GM23338 (cell line): ENCODE measurements around the gene C1QTNF2. TPM values are rescaled to one million over a fixed set of nuclear protein-coding genes. Genes with fewer than 3 reads are reported as not detected.

Experiments
- ATAC-seq: fragments of 200-7000 bp; cut with Tn5 transposase; 3 replicates; pipeline ENCODE4 v1.9.1; 2020
- DNase-seq: peaks from one replicate; pipeline ENCODE4 v3.0.0-alpha.2; 2015; ENCODE audit warnings: low spot score
- H2AFZ ChIP-seq: fragments of 200-600 bp; sonication (generic); 2 replicates; pipeline ENCODE4 v1.8.0; 2016; ENCODE audit warnings: antibody characterized with exemption, mild to moderate bottlenecking, moderate library complexity
- H3F3A ChIP-seq: fragments of 200-600 bp; sonication (generic); replicated peaks from 2 replicates; pipeline ENCODE4 v1.8.0; 2017; ENCODE audit warnings: antibody characterized with exemption, mixed run types, low read depth
- H3K27ac ChIP-seq: fragments of 200-600 bp; sonication (generic); 2 replicates; pipeline ENCODE4 v1.6.1; 2016; ENCODE audit warnings: low read depth
- H3K27me3 ChIP-seq: fragments of 200-600 bp; sonication (generic); 2 replicates; pipeline ENCODE4 v1.8.0; 2016; ENCODE audit warnings: mild to moderate bottlenecking, mixed run types, moderate library complexity; ENCODE audit not compliant: insufficient read depth
- H3K36me3 ChIP-seq: fragments of 200-600 bp; sonication (generic); 2 replicates; pipeline ENCODE4 v1.8.0; 2016; ENCODE audit warnings: mild to moderate bottlenecking; ENCODE audit not compliant: insufficient read depth
- H3K4me1 ChIP-seq: fragments of 200-600 bp; sonication (generic); 2 replicates; pipeline ENCODE4 v1.8.0; 2016; ENCODE audit warnings: mild to moderate bottlenecking, moderate library complexity; ENCODE audit not compliant: insufficient read depth
- H3K4me2 ChIP-seq: fragments of 200-600 bp; sonication (generic); 2 replicates; pipeline ENCODE4 v1.7.1; 2017; ENCODE audit warnings: mixed run types
- H3K4me3 ChIP-seq: fragments of 200-600 bp; sonication (generic); 2 replicates; pipeline ENCODE4 v1.6.1; 2016; ENCODE audit warnings: mixed run types
- H3K79me2 ChIP-seq: fragments of 200-600 bp; sonication (generic); replicated peaks from 2 replicates; pipeline ENCODE4 v1.8.0; 2017; ENCODE audit warnings: mild to moderate bottlenecking; ENCODE audit not compliant: insufficient read depth
- H3K9me2 ChIP-seq: fragments of 200-600 bp; sonication (generic); 2 replicates; pipeline ENCODE4 v1.8.0; 2017; ENCODE audit not compliant: insufficient read depth
- H4K20me1 ChIP-seq: fragments of 200-600 bp; sonication (generic); replicated peaks from 2 replicates; pipeline ENCODE4 v1.8.0; 2017; ENCODE audit warnings: mild to moderate bottlenecking; ENCODE audit not compliant: insufficient read depth
- H3K27ac Mint-ChIP-seq: 2 replicates; pipeline ENCODE4 v1.8.0; 2020; ENCODE audit warnings: inconsistent platforms, mild to moderate bottlenecking, moderate library complexity, mixed read lengths
- H3K27me3 Mint-ChIP-seq: 3 replicates; pipeline ENCODE4 v1.8.0; 2022; ENCODE audit warnings: low read depth, mild to moderate bottlenecking, moderate library complexity, mixed read lengths, inconsistent platforms; ENCODE audit not compliant: insufficient read depth, poor library complexity
- H3K36me3 Mint-ChIP-seq: 3 replicates; pipeline ENCODE4 v1.8.0; 2021; ENCODE audit warnings: low read depth, mild to moderate bottlenecking, inconsistent platforms, moderate library complexity, mixed read lengths
- H3K4me1 Mint-ChIP-seq: 3 replicates; pipeline ENCODE4 v1.8.0; 2020; ENCODE audit warnings: mild to moderate bottlenecking, inconsistent platforms, mixed read lengths
- H3K4me3 Mint-ChIP-seq: 3 replicates; pipeline ENCODE4 v1.8.0; 2021; ENCODE audit warnings: moderate library complexity, mild to moderate bottlenecking, inconsistent platforms, mixed read lengths
- H3K9me3 Mint-ChIP-seq: 3 replicates; pipeline ENCODE4 v1.8.0; 2020; ENCODE audit warnings: moderate library complexity, mild to moderate bottlenecking, inconsistent platforms, mixed read lengths
- CTCF ChIP-seq, 2 experiments: fragments of 200-600 bp in 1 of 2; sonication (generic) in 1 of 2; conservative IDR thresholded peaks; 2 replicates each; pipeline versions ENCODE4 v1.5.1 to v1.6.1; 2016 to 2017; ENCODE audit warnings: antibody characterized with exemption in 2 of 2, low read depth in 2 of 2, mild to moderate bottlenecking in 2 of 2, moderate library complexity in 1 of 2
- ETS1 ChIP-seq: IDR thresholded peaks from 2 replicates; pipeline ENCODE4 v1.6.1; 2016; ENCODE audit warnings: antibody characterized with exemption
- EZH2 ChIP-seq: fragments of 200-600 bp; sonication (generic); IDR thresholded peaks from one replicate; pipeline ENCODE4 v1.8.0; 2017; ENCODE audit warnings: antibody characterized with exemption, mild to moderate bottlenecking, low read depth; ENCODE audit not compliant: unreplicated experiment
- JUNB ChIP-seq: IDR thresholded peaks from one replicate; pipeline ENCODE4 v1.6.1; 2016; ENCODE audit warnings: antibody characterized with exemption; ENCODE audit not compliant: unreplicated experiment
- NANOG ChIP-seq: IDR thresholded peaks from 2 replicates; pipeline ENCODE4 v1.6.1; 2016; ENCODE audit warnings: antibody characterized with exemption, borderline replicate concordance
- POLR2AphosphoS5 ChIP-seq: IDR thresholded peaks from 2 replicates; pipeline ENCODE4 v1.6.1; 2016; ENCODE audit warnings: antibody characterized with exemption, low read depth
- STAT1 ChIP-seq: IDR thresholded peaks from one replicate; pipeline ENCODE4 v1.6.1; 2016; ENCODE audit warnings: antibody characterized with exemption; ENCODE audit not compliant: unreplicated experiment
- ZNF114 ChIP-seq: fragments of 250-450 bp; sonication (Bioruptor Pico); IDR thresholded peaks from 2 replicates; pipeline ENCODE4 v1.5.0; 2020; ENCODE audit warnings: mild to moderate bottlenecking, moderate library complexity
- ZNF331 ChIP-seq: fragments of 250-450 bp; sonication (Bioruptor Pico); IDR thresholded peaks from 2 replicates; pipeline ENCODE4 v1.5.0; 2020; ENCODE audit warnings: low read depth, mild to moderate bottlenecking, moderate library complexity
- ZNF462 ChIP-seq: fragments of 250-450 bp; sonication (Bioruptor Pico); IDR thresholded peaks from 2 replicates; pipeline ENCODE4 v1.5.0; 2020; ENCODE audit warnings: mild to moderate bottlenecking, moderate library complexity
- polyA plus RNA-seq: library from polyadenylated mRNA; unstranded; fragments of >200 nt; fragmentation: Nextera tagmentation; extraction: Ambion mirVana; gene quantifications from 2 replicates; pipeline ENCODE4 v1.2.1, GENCODE V29; 2016
- total RNA-seq: library from RNA; depleted of rRNA; stranded (reverse); fragments of >200 nt; shearing (Covaris generic); gene quantifications from 2 replicates; pipeline ENCODE4 v1.2.3, GENCODE V29; 2014

The C1QTNF2 gene
- total and polyA plus RNA-seq, 2 experiments from 2014 or later, result 0.56 to 0.92 TPM

GRCh38 chr5:160377651-160378050, 7.2 kb upstream of the C1QTNF2 start (continued):
- TF ChIP-seq ZNF462 (CRISPR knock-in tag) (no peak), ETS1 (no peak), ZNF114 (CRISPR knock-in tag) (no peak), ZNF331 (CRISPR knock-in tag) (no peak), JUNB (no peak), POLR2AphosphoS5 (no peak), CTCF (conservative IDR thresholded peaks at IDR 0.05; ENCODE audit: low read depth in 2 of 2) (no peak)

- Histone ChIP-seq H3K27ac (no peak overlapping the region), H2AFZ (no peak overlapping the region)
- H3K4me1 Mint-ChIP-seq, result peaks cover 11% of the 10 kb centered on the region; the same call in 2 of the 3 replicates
- no peak for TF ChIP-seq ZNF331 (CRISPR knock-in tag)
- no peak for TF ChIP-seq CTCF (conservative IDR thresholded peaks at IDR 0.05; ENCODE audit: low read depth in 2 of 2)
- no peak for TF ChIP-seq STAT1
- no peak for TF ChIP-seq JUNB
- no peak for TF ChIP-seq EZH2
- no peak for TF ChIP-seq NANOG
Measured at GRCh38 chr5:160376416-160376815, 6.0 kb upstream of the C1QTNF2 start.

More at GRCh38 chr5:160376416-160376815, 6.0 kb upstream of the C1QTNF2 start:
- Histone ChIP-seq H3K79me2 (no peaks in the 10 kb centered on the region), H3K4me3 (no peak overlapping the region), H4K20me1 (no peaks in the 10 kb centered on the region), H3F3A (no peaks in the 10 kb centered on the region), H3K36me3 (no peaks in the 10 kb centered on the region), H3K9me2 (no peaks in the 10 kb centered on the region), H3K4me2 (no peak overlapping the region), H3K4me1 (peaks cover 3% of the 10 kb centered on the region; the same call in 1 of the 2 replicates), H3K27me3 (peaks cover 1% of the 10 kb centered on the region; the same call in 1 of the 2 replicates)
- no peaks in the 10 kb centered on the region for H3K9me3 Mint-ChIP-seq
- H3K4me3 Mint-ChIP-seq, result no peak overlapping the region
- H3K27me3 Mint-ChIP-seq, result no peaks in the 10 kb centered on the region
- DNase-seq (no peak), ATAC-seq (no peak)
- no peaks in the 10 kb centered on the region for H3K36me3 Mint-ChIP-seq
- no peak overlapping the region for H3K27ac Mint-ChIP-seq
